HG02759 (cell line): ENCODE data around the gene LMCD1.

Source experiments
- ATAC-seq: cut with Tn5 transposase; IDR thresholded peaks from one replicate; pipeline ENCODE4 v1.9.1; 2021; ENCODE audit warnings: mild to moderate bottlenecking, moderate library complexity; ENCODE audit not compliant: unreplicated experiment

The LMCD1 gene, protein sequence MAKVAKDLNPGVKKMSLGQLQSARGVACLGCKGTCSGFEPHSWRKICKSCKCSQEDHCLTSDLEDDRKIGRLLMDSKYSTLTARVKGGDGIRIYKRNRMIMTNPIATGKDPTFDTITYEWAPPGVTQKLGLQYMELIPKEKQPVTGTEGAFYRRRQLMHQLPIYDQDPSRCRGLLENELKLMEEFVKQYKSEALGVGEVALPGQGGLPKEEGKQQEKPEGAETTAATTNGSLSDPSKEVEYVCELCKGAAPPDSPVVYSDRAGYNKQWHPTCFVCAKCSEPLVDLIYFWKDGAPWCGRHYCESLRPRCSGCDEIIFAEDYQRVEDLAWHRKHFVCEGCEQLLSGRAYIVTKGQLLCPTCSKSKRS

DNA sequence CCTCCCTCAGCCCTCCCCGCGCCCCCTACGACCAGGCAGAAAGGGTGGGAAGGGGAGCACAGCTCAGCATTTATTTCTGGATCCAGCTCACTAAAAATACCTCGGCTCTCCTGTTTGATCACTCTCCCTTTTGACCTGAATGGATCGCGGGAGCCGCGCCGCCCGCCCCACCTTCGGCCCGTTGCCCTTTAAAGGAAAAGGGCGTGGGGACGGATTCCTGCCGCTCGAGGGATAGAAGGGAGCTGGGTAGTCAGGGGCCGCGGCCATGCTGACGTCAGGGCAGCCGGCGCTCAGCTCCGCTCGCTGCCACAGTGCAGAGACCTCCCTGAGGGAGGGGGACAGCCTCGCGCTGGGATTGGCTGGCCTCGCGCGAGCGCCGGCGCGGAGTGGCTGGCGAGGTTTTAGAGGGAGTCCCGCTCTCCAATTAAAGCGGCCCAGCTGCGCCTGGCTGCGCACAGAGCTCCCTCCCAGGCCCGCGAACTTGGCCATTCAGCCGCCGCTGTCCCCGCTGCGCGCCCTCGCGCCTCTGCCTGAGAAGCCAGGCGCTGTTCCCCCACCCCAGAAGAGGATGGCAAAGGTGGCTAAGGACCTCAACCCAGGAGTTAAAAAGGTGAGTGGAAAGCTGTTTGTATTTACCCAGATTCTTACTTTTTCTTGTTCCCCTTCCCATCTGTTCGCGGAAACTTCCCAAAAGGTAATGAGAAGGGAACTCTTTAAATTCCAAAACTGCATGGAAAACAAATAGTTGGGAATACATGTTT is at the start of gene LMCD1:
LMCD1 (plus strand) TSS at position 453 of the 761 bp plus-strand sequence; CDS start at position 569, 116 bp downstream.
- peak; percentile 95 for ATAC-seq

DNA sequence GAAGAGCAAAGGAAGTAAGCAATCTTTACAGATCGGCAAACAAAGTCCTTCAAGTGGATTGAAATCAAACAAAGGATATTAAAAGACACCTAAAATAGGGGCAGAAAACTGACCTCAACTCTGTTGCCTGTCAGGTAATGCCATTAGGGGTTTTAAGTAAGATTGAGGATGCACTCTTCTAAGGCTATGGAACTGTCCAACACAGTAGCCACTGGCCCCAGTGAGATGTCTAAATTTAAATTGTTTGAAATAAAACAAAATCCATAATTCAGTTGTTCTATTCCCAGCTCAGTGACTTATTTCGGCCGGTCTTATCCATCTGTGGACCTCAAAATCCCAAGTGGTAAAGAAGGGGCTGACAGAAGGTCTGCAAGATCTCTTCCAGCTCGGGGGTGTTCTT is 49.5 kb upstream of the LMCD1 start:
- no peak for ATAC-seq

DNA sequence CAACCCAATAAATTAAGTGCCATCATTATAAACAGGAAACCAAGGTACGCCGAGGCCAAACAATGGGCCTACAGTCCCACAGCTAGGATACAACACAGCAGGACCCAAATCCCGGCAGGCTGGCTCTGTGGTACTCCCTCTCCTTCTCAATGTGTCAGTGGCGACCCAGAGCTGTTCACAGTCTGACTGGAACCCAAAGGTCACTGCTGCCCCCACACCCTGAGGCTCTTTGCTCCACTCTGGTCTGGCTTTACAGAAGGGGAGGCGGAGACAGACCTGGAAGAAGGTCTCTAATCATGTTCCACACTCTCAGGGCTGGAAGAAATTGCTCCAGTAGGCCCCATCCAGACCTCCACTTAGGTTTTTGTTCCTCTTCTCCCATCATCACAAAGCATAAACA is 48.5 kb upstream of the LMCD1 start:
- no peak for ATAC-seq

DNA sequence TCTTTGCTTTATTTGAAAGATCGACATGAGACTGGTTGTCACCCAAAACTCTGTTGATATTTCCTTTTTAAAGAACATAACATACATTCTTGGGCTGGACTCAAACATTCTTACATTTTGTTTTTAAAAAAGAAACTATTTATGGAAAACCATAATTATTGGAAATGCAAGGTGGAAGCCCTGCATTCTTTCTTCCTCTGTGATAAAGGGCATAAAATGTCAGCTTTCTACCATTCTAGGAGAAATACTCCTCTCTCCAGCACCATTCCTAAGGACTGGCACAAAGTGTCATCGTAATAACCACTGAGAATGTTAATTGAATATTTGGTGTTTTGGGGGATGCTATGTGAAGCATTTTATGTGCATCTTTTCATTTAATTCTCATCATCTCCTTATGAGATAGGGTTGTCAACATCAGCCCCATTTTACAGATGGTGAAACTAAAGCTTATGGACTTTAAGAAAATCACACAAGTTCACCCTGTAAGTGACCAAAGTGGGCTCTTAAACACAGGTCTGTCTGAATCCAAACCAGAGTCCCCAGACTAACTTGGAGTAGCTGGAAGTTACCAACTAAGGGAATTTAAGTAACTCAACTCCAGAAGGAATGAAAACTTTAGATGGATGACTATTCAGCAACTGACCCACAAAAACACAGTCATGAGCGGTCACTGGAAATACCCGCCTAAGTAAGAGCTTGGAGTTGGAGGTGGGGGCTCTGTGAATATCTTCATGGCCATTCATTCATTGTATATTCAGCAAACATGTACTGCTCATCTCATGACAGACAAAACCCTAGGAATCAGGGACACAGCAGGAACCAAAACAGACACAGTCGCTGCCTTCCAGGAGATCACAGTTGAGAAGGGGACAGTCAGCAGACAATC is 45.9 kb upstream of the LMCD1 start:
- ATAC-seq: no peak

DNA sequence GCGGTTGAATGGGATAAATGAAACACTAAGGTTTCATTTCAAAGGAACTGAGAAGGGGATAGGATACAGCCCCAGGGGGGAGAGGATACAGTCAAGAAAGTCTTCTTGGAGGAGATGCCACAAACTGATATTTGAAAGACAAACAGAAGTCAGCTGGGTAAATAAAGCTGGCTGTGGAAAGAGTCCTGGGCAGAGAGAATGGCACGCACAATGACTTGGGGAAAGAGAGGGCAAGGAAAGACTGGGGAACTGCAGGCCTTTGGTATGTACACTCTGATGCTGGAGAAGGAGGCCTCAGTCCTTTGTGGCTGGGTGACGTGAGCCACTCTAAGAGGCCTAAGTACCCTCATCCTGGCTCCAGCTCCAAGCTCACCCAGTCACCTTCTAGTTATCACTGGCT is 45.2 kb upstream of the LMCD1 start:
- no peak for ATAC-seq

DNA sequence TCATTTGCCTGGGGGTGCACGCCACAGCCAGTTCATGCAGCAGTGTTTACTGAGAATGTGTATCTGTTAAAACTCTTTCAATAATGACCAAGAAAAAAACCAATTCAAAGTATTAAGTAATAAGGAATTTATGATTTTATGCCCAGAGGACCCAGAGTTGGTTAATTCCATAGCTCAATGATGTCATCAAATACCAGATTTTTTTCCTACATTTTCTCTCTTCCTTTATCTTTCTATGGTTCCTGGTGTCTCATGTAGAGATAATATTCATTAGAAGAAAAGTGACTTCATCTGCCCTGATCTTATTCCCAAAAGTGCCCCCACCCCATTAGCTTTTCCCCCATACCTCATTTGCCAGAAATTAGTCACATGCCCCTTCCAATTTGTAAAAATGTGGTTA is 44.6 kb upstream of the LMCD1 start:
- ATAC-seq: no peak

DNA sequence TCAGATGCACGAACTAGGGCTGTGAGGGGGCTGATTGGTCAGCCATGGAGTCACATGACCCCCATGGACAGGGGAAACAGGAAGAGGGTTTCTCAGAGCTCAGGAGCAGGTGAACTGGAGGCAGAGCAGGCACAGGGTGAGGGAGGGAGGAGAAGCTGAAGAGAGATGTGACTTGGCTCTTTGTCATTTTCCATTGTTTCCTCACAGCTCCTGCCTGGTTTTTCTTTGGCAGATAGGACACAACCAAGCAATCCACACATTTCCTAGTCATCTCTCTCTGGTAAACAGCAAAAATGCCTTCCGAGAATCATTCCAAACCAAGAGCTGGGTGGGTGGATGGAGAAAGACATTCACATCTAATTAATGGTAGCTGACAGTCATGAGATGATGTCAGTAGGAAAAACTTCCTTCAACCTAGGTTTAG is 43.4 kb upstream of the LMCD1 start:
- no peak for ATAC-seq

DNA sequence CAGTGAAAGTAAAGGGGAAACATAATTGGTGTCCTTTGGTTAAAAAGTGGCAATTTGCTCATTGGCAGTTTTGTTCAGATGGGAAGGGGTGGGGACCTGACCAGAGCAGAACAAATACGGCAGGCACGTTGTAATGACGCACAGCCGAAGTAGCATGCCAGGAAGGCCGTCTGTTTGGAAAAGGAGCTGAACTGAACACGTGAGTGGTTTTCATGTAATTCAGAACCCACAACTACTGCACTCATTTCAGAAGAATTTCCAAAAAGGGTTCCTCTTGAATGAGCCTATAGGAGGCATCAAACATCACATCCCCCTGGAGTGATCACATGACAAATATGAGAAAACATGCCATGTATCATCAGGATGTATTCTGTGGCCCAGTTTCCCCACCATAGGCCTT is 42.9 kb upstream of the LMCD1 start:
- no peak for ATAC-seq

DNA sequence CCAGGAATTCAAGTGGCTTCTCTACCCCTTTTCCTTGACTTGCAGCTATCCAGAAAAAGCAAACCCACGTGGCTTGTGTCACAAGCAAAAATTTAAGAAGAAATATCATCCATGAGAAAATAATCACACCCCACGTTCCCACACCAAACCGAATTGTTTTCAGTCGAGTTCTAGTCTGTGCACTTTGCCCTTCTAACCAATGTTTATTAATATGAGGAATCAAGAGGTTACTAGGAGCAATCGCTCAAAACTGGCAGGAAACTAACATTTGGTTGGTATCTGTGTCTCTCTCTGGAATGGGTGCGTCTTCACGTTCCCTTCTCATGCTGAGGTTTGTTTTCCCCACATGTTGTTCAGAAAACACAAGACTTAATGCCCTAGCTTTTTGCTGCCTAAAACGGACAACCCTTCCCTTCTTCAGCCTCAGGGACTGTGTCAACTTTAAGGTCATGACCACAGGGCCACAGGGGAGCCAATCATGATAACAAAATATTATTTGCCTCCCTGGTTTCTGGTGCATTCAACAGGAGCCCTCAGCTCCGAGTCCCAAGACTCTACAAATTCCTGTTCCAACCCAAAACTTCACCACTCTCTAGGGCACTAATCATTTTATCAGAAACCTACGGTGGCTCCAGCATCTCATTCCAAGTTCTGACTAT is 41.4 kb upstream of the LMCD1 start:
- no peak for ATAC-seq

DNA sequence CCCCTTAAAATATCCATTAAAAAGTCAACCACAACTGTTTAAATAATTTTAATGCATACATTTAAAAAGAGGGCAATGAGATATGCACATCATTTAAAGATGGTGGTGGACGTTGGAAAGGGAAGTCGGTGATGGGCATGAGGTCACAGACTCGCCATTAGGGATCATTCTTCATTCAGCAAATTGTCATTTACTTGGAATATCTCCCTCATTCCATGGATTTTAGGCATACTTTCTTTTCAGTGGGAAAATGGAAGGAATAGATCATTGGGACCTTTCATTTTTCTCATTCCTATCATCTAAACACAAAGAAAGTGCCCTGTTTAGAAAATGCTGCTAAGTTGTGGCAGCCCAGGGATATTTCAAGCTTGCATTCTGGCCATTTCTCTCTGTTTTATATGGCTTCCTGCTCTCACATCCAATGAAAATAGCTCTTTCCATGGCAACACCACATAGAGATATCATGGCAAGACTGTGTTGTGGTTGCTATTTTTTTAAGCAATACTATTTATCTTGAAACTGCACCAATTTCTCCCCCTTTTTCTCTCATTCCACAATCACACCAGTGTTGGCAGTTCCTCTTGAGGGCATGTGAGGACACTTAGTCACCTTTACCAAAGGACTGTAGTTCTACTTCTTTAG is 40.7 kb upstream of the LMCD1 start:
- no peak for ATAC-seq

DNA sequence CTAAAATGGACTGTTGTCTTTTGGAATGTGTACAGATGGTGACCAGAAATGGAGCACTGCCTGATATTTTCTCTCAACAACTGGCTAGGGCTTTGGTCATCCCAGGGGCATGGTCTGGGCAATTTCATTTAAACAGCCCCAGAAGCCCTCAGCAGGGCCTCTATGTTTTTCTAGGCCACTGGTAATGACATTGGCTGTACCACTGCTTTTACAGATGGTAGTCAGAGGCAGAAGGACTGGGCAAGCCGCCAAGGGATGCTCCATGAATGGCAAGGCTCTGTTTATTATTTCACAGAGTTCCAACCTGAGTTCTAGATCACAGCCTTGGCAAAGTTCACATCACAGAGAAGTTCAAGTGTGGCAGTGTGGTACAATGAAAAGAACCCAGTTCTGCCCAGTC is 37.0 kb upstream of the LMCD1 start:
- ATAC-seq: no peak

DNA sequence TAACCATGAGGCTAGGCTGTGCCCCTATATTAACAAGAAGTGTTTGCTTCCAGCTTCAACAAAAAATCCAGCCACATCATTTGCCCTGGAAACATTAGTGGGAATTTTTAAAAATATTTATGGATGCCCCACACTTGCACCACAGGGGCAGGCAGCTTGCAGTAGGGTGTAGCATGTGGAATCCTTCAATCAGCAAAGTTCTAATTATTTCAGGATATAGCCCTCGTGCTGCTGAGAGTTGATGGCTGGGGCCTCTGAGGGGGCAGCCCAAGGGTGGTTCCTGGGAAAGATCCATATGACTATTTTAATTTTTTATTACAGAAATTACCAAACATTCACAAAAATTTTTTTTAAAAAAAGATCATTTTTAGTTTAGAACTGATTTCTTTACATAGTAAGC is 35.1 kb upstream of the LMCD1 start:
- no peak for ATAC-seq

DNA sequence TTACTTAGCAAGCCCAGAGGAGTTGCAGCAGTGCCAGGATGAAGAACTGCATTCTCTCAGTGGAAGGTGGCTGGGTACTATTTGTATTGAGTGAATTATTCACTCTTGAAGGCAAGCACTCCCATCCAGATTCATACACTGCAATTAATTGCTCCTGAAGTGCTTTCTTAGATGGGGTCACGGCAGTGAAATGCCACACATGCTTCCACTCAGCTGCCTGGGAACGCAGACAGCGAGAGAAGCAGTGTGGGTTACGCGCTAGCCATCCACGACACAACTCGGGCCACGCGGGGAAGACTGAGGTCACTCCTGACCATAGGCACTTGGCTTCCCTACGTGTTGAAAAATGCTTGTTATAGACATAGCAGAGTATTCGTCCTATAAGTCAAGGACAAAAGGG is 30.8 kb upstream of the LMCD1 start:
- ATAC-seq: no peak

DNA sequence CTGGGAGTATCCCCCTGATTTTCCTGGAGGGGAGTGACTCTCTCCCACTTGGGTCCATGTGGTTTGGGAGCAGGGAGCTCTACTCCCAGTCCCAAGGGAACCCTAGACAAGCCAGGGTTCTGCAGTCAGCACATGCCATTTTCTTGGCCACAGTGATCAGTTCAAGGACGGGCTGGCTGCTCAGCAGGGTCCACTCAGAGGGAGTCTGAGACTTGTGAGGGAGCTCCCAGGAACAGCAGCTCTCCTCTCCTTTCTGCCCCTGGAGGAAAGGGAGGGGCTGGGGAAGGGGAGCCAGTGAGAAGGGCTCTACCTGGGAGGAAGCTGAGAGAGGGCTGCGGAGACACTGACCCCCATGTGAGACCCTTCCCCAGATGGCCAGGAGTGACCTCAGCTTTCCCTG is 29.1 kb upstream of the LMCD1 start:
- ATAC-seq: no peak

DNA sequence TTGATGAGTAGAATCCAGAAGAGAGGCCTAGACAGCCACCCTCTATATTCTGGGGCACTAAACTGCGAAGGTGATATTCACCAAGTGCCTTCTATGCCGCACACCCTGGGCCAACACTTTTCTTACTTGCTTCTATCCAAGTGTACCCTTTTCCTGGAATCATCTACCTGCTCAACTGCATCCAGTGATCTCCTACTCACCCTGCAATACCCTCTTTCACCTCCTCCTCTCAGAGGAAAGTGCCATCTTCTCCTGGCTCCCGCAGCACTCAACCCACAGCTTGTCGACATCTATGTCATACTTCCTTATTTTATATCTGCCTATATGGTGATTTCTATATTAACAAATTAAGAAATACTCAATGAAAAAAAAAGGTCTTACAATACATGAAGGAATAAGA is 28.6 kb upstream of the LMCD1 start:
- ATAC-seq: no peak

DNA sequence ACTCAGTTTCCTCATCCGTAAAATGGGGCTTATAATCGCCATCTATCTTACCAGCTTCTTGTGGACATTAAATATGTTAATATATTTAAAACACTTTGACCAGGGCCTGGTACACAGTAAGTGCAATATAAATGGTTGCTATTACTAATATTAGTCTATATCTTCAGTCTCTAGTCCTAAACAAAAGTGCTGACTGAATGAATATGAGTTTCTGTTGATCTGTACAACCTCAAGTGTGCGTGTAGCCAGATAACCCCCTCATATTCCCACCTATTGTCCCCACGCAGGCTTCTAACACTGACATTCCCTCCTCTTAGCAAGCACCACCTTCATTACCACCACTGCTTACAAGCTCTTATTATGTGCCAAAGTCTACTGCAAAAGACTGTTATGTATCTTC is 27.6 kb upstream of the LMCD1 start:
- ATAC-seq: no peak

DNA sequence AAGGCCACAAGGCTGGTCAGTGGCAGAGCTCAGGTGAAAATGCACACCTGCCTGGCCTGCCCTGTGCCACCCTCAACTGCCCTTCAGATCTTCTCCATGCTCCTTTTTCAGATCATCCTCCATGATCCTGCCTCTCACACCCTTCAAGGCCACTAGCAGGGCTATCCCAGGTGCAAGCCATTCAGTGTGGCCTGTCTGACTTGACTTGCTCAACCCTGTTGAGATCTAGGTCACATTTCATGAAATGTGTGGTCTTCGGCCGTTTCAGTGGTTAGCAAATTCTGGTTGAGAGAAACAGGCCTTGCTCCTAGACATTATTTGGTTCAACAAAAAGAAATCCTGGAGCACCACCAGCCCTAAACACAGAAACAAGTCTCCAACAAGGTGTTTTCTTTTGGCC is 26.6 kb upstream of the LMCD1 start:
- ATAC-seq: no peak

DNA sequence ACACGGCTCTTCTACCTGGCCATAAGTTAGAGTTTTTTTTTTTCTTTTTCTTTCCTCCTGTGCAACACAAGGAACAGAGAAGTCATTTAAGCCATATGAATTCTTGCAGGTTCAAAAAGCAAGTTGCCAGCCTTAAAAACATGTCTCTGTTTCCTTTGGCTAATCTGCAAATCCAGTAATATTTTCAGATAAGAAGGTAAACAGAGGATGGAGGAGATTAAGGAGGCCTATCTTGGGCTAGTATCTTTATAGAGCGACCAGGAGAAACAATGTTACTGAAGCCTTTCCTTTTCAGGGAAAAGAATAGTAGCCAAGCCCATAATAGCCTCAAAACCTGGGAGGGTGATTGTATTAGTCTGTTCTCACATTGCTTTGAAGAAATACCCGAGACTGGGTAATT is 20.9 kb upstream of the LMCD1 start:
- ATAC-seq: no peak

DNA sequence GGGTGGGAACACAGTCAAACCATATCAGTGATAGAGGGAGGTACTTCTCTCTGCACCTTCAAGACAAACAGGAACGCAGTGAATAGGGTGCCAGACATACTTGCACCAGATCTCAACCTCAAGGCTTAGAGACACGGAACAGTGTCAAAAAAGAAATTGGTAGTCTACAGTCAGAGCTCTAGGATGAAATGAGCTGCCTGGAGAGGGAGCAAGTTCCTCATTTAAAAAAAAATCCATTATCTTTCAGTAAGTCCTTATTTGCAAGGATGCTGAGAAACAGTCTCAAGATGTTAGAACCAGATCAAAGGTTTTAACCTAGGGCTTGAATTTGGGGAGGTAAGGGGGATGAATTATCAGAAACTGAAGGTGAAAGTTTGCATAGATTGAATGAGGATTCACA is 20.2 kb upstream of the LMCD1 start:
- ATAC-seq: no peak

DNA sequence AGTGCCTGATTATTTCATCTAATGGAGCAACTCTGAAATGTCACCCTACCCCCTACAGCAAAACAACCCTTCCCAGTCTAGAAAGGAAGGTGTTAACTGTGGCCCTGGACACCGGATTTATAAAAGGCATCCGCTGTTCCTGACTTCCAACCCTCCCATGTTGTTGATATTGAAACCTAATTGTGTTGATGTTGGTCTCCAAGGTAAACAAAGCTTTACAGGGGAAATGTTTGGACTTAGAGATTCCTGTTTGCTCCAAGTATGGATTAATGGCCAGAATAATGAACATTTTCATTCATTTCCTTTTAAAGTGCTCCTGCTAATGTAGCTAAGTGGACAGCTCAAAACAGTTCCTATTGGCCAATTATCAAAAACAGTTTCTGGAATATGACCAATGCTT is 19.4 kb upstream of the LMCD1 start:
- ATAC-seq: no peak
